ENCODE measurements around the gene C10orf71.

Gene C10orf71

GRCh38 chr10:49320191-49320590, 21.2 kb downstream of the C10orf71 start:
- TF ChIP-seq CTCF (IDR thresholded peaks at IDR 0.05; ENCODE audit: borderline replicate concordance, extremely low read depth, low read length, poor library complexity, severe bottlenecking) (no peak), EZH2 (IDR thresholded peaks at IDR 0.05; ENCODE audit: borderline replicate concordance, low read depth, low read length, severe bottlenecking) (no peak)
- Histone ChIP-seq H4K20me1 (ENCODE audit: insufficient read depth, low read length) (no peaks in the 10 kb centered on the region), H3K9ac (ENCODE audit: low read depth, low read length) (no peak overlapping the region), H3K4me1 (ENCODE audit: insufficient read depth, low read length) (no peaks in the 10 kb centered on the region), H2AFZ (ENCODE audit: low read depth, low read length) (no peak overlapping the region), H3K79me2 (ENCODE audit: insufficient read depth, low read length) (no peaks in the 10 kb centered on the region), H3K27me3 (ENCODE audit: insufficient read depth, low read length, poor library complexity) (no peaks in the 10 kb centered on the region), H3K9me3 (ENCODE audit: insufficient read depth, low read length, severe bottlenecking) (no peaks in the 10 kb centered on the region), H3K4me3 (ENCODE audit: low read depth in 1 of 2, low read length in 2 of 2) (no peak overlapping the region), H3K36me3 (ENCODE audit: insufficient read depth, low read length) (no peaks in the 10 kb centered on the region), H3K27ac (ENCODE audit: low read length) (no peak overlapping the region), H3K4me2 (ENCODE audit: insufficient read depth, low read length) (no peak overlapping the region)
- no peak for ATAC-seq (ENCODE audit: insufficient read depth, low read depth)
- no peak for DNase-seq

- DNase-seq (no peak), ATAC-seq (ENCODE audit: insufficient read depth, low read depth) (no peak)
- TF ChIP-seq CTCF (IDR thresholded peaks at IDR 0.05; ENCODE audit: borderline replicate concordance, extremely low read depth, low read length, poor library complexity, severe bottlenecking), result no peak
- TF ChIP-seq EZH2 (IDR thresholded peaks at IDR 0.05; ENCODE audit: borderline replicate concordance, low read depth, low read length, severe bottlenecking), result no peak
- H2AFZ ChIP-seq (ENCODE audit: low read depth, low read length), result no peak overlapping the region
- H4K20me1 ChIP-seq (ENCODE audit: insufficient read depth, low read length), result no peaks in the 10 kb centered on the region
- no peaks in the 10 kb centered on the region for H3K27me3 ChIP-seq (ENCODE audit: insufficient read depth, low read length, poor library complexity)
- no peak overlapping the region for H3K27ac ChIP-seq (ENCODE audit: low read length)
- H3K4me3 ChIP-seq (ENCODE audit: low read depth in 1 of 2, low read length in 2 of 2), result no peak overlapping the region
- H3K79me2 ChIP-seq (ENCODE audit: insufficient read depth, low read length), result no peaks in the 10 kb centered on the region
- H3K36me3 ChIP-seq (ENCODE audit: insufficient read depth, low read length), result no peaks in the 10 kb centered on the region
- H3K9me3 ChIP-seq (ENCODE audit: insufficient read depth, low read length, severe bottlenecking), result no peaks in the 10 kb centered on the region
- no peak overlapping the region for H3K4me2 ChIP-seq (ENCODE audit: insufficient read depth, low read length)
- H3K4me1 ChIP-seq (ENCODE audit: insufficient read depth, low read length), result no peaks in the 10 kb centered on the region
- no peak overlapping the region for H3K9ac ChIP-seq (ENCODE audit: low read depth, low read length)
Observed at GRCh38 chr10:49321021-49321420, 22.1 kb downstream of the C10orf71 start.

- TF ChIP-seq EZH2 (IDR thresholded peaks at IDR 0.05; ENCODE audit: borderline replicate concordance, low read depth, low read length, severe bottlenecking) (no peak), CTCF (IDR thresholded peaks at IDR 0.05; ENCODE audit: borderline replicate concordance, extremely low read depth, low read length, poor library complexity, severe bottlenecking) (no peak)
Observed at GRCh38 chr10:49322371-49323170, 23.6 kb downstream of the C10orf71 start.

More at GRCh38 chr10:49322371-49323170, 23.6 kb downstream of the C10orf71 start:
- H3K9me3 ChIP-seq (ENCODE audit: insufficient read depth, low read length, severe bottlenecking), result no peaks in the 10 kb centered on the region
- H3K4me3 ChIP-seq (ENCODE audit: low read depth in 1 of 2, low read length in 2 of 2), result no peak overlapping the region
- H3K79me2 ChIP-seq (ENCODE audit: insufficient read depth, low read length), result no peaks in the 10 kb centered on the region
- no peak overlapping the region for H3K9ac ChIP-seq (ENCODE audit: low read depth, low read length)
- no peak overlapping the region for H3K27ac ChIP-seq (ENCODE audit: low read length)
- no peaks in the 10 kb centered on the region for H3K36me3 ChIP-seq (ENCODE audit: insufficient read depth, low read length)
- no peak overlapping the region for H2AFZ ChIP-seq (ENCODE audit: low read depth, low read length)
- DNase-seq, result no peak
- no peaks in the 10 kb centered on the region for H3K27me3 ChIP-seq (ENCODE audit: insufficient read depth, low read length, poor library complexity)
- H4K20me1 ChIP-seq (ENCODE audit: insufficient read depth, low read length), result no peaks in the 10 kb centered on the region
- H3K4me1 ChIP-seq (ENCODE audit: insufficient read depth, low read length), result no peaks in the 10 kb centered on the region
- no peak overlapping the region for H3K4me2 ChIP-seq (ENCODE audit: insufficient read depth, low read length)
- no peak for ATAC-seq (ENCODE audit: insufficient read depth, low read depth)
